Endothelial cell of umbilical vein (primary cell): ENCODE data around the gene FBLN2. TPM values are rescaled to one million over a fixed set of nuclear protein-coding genes. Genes with fewer than 3 reads are reported as not detected.

Source experiments
- BruUV-seq: library from RNA; stranded (reverse); fragments of 400-500 nt; replicated peaks from 2 replicates; lab custom pipeline; 2021; lab: Mats Ljungman, UMichigan
- CTCF ChIA-PET: fragments of 300-600, 350-600 bp; sonication (Branson Sonifier 250); formaldehyde crosslinking; loops from one replicate; lab custom pipeline; 2021; ENCODE audit warnings: antibody characterized with exemption, inconsistent platforms; lab: Charles Lee
- POLR2A ChIA-PET: fragments of 300-600, 350-600 bp; sonication (Branson Sonifier 250); formaldehyde crosslinking; loops from one replicate; lab custom pipeline; 2021; ENCODE audit warnings: antibody characterized with exemption, inconsistent platforms; lab: Charles Lee
- DNase-seq: peaks from one replicate; pipeline ENCODE4 v3.0.0-alpha.2; 2011; ENCODE audit warnings: low read depth, low spot score
- FAIRE-seq: peaks from 2 replicates; lab custom pipeline; 2011; peaks lifted over from hg19 to GRCh38; lab: Jason Lieb, UNC
- H2AFZ ChIP-seq: 2 replicates; pipeline ENCODE4 v1.6.0; 2012; ENCODE audit warnings: low read depth, low read length, control low read depth, inconsistent platforms
- H3K27ac ChIP-seq: 2 replicates; pipeline ENCODE4 v1.5.1; 2011; ENCODE audit warnings: low read depth, mild to moderate bottlenecking, control low read depth, low read length, moderate library complexity; ENCODE audit not compliant: insufficient read depth
- H3K27me3 ChIP-seq, 2 experiments: 2 replicates each; pipeline versions ENCODE4 v1.6.0 to v1.6.1; 2011; ENCODE audit warnings: low read length in 2 of 2, mixed read lengths in 1 of 2; ENCODE audit not compliant: control insufficient read depth in 2 of 2, insufficient read depth in 2 of 2
- H3K36me3 ChIP-seq, 2 experiments: 2 replicates in 1 of 2; 3 replicates in 1 of 2; pipeline ENCODE4 v1.5.1; 2011; ENCODE audit warnings: low read length in 2 of 2, mild to moderate bottlenecking in 1 of 2, moderate library complexity in 1 of 2; ENCODE audit not compliant: control insufficient read depth in 2 of 2, insufficient read depth in 2 of 2; ENCODE audit errors: extremely low read depth in 1 of 2
- H3K4me1 ChIP-seq: 3 replicates; pipeline ENCODE4 v1.5.1; 2011; ENCODE audit warnings: mild to moderate bottlenecking, low read length; ENCODE audit not compliant: control insufficient read depth, insufficient read depth; ENCODE audit errors: extremely low read depth
- H3K4me2 ChIP-seq: 2 replicates; pipeline ENCODE4 v1.6.1; 2011; ENCODE audit warnings: low read length, control low read depth, mixed read lengths; ENCODE audit not compliant: insufficient read depth
- H3K4me3 ChIP-seq, 3 experiments: fragments of 200-600 bp in 1 of 3; sonication (generic), shearing (Covaris generic) in 1 of 3; replicated peaks in 1 of 3; 2 replicates each; pipeline ENCODE4 v1.5.1; 2011 to 2016; ENCODE audit warnings: control low read depth in 3 of 3, low read length in 3 of 3, mild to moderate bottlenecking in 2 of 3, inconsistent platforms in 1 of 3, low read depth in 1 of 3, moderate library complexity in 1 of 3; ENCODE audit not compliant: insufficient read depth in 1 of 3
- H3K79me2 ChIP-seq: 2 replicates; pipeline ENCODE4 v1.6.0; 2012; ENCODE audit warnings: low read length, inconsistent platforms; ENCODE audit not compliant: control insufficient read depth, insufficient read depth
- H3K9ac ChIP-seq: replicated peaks from 2 replicates; pipeline ENCODE3; 2011; ENCODE audit warnings: low read length, control low read depth; ENCODE audit not compliant: insufficient read depth; ENCODE audit errors: extremely low read depth
- H3K9me1 ChIP-seq: replicated peaks from 3 replicates; pipeline ENCODE4 v1.6.0; 2011; ENCODE audit warnings: mild to moderate bottlenecking, low read length; ENCODE audit not compliant: control insufficient read depth, insufficient read depth; ENCODE audit errors: extremely low read depth
- H3K9me3 ChIP-seq: replicated peaks from 2 replicates; pipeline ENCODE4 v1.5.1; 2012; ENCODE audit warnings: low read length, inconsistent platforms; ENCODE audit not compliant: control insufficient read depth, insufficient read depth
- H4K20me1 ChIP-seq: replicated peaks from 2 replicates; pipeline ENCODE3; 2011; ENCODE audit warnings: mild to moderate bottlenecking, low read length; ENCODE audit not compliant: control insufficient read depth, insufficient read depth; ENCODE audit errors: extremely low read depth
- CTCF ChIP-seq, 2 donors: IDR thresholded peaks; 1 replicate in 1 of 2; 2 replicates in 1 of 2; pipeline ENCODE4 v1.5.1; 2011; ENCODE audit warnings: low read length in 2 of 2, mild to moderate bottlenecking in 2 of 2, moderate library complexity in 2 of 2, control low read depth in 1 of 2, inconsistent platforms in 1 of 2, low read depth in 1 of 2; ENCODE audit not compliant: insufficient read depth in 1 of 2; ENCODE audit errors: extremely low read depth in 1 of 2
- GATA2 ChIP-seq: IDR thresholded peaks from 2 replicates; pipeline ENCODE4 v1.7.0; 2011; ENCODE audit warnings: low read depth, mild to moderate bottlenecking, moderate library complexity, mixed read lengths, low read length; ENCODE audit not compliant: insufficient read length, insufficient read depth
- JUN ChIP-seq: IDR thresholded peaks from 2 replicates; pipeline ENCODE4 v1.6.1; 2011; ENCODE audit warnings: borderline replicate concordance, low read depth; ENCODE audit not compliant: insufficient read length, insufficient read depth
- MAX ChIP-seq: IDR thresholded peaks from 2 replicates; pipeline ENCODE4 v1.6.1; 2011; ENCODE audit not compliant: insufficient read depth, insufficient read length
- MYC ChIP-seq: IDR thresholded peaks from one replicate; pipeline ENCODE4 v1.6.1; 2011; ENCODE audit warnings: mild to moderate bottlenecking, low read depth, low read length
- dilution Hi-C: fragments of 300-500 bp; cut with MboI; formaldehyde crosslinking; loops from one replicate; pipeline ENCODE4 v1.15.0; 2019; ENCODE audit warnings: low sequenced_read_pairs; ENCODE audit not compliant: extremely low pct_ligation_motif_present
- intact Hi-C: fragments of 100-400 bp; cut with micrococcal nuclease; formaldehyde crosslinking; loops from one replicate; pipeline ENCODE4 v1.10.0; 2022
- polyA plus RNA-seq, 4 experiments: library from polyadenylated mRNA; depleted of rRNA in 3 of 4; stranded (reverse) in 3 of 4; unstranded in 1 of 4; fragments of >200 nt; gene quantifications; 2 replicates each; pipeline versions ENCODE4 v1.2.1 to v1.2.3, GENCODE V29; 2011 to 2012; ENCODE audit warnings: missing spikeins in 1 of 4
- total RNA-seq: library from RNA; stranded (reverse); gene quantifications from 2 replicates; pipeline ENCODE4 v1.2.3, GENCODE V29; 2021

FBLN2 gene
- total and polyA plus RNA-seq, 2 donors (not counting 3 experiments of a cell fraction or from before 2014, with no cell fraction given) = 1.4 to 1.9 TPM

- TF ChIP-seq MYC = no peak
- TF ChIP-seq JUN = no peak
- no peak for TF ChIP-seq MAX
- TF ChIP-seq GATA2 = no peak
- no peak for TF ChIP-seq CTCF (IDR thresholded peaks at IDR 0.05; ENCODE audit: extremely low read depth in 1 of 2, insufficient read depth in 1 of 2, low read depth in 1 of 2, low read length in 2 of 2)
- Histone ChIP-seq H3K27ac (no peak overlapping the region), H3K9me1 (no peaks in the 10 kb centered on the region), H3K9me3 (no peaks in the 10 kb centered on the region), H4K20me1 (no peaks in the 10 kb centered on the region), H3K36me3 (no peaks in the 10 kb centered on the region), H3K27me3 (no peaks in the 10 kb centered on the region), H3K4me1 (no peaks in the 10 kb centered on the region), H3K4me3 (no peak overlapping the region), H2AFZ (peak overlapping the region; percentile 54), H3K79me2 (no peaks in the 10 kb centered on the region), H3K4me2 (no peak overlapping the region), H3K9ac (no peak overlapping the region)
- FAIRE-seq (no peak), DNase-seq (no peak)
- no TSS peak for BruUV-seq
- ChIA-PET CTCF (interaction anchor here (0.6 to 13.8 kb wide), 22 partner anchors 9 to 563 kb away, joined by 3 to 746 read pairs (median 4); partner anchors contain the start of genes HDAC11 and WNT7A), POLR2A (no interaction called here)
- dilution Hi-C loops (no loop called here), intact Hi-C loops (loop anchor here (1.0 to 10.0 kb wide), 3 partner anchors 231 to 810 kb away; partner anchors contain the start of gene CHCHD4)
These were observed 105.6 kb downstream of the FBLN2 start for GRCh38 chr3:13654330-13655060.
